NCI-H524 treated with DMSO at 0.1 percent for 48 hours (cell line): ENCODE results near the gene PSMD12.
"Not testable (repeated sequence)": the region's sequence is repeated elsewhere in the genome, so short reads cannot be mapped to it uniquely, and the experiment has no call there.

Experiments used
- DNase-seq: peaks from one replicate; lab custom pipeline; 2025; lab: John Stamatoyannopoulos, UW

Gene PSMD12

DNA sequence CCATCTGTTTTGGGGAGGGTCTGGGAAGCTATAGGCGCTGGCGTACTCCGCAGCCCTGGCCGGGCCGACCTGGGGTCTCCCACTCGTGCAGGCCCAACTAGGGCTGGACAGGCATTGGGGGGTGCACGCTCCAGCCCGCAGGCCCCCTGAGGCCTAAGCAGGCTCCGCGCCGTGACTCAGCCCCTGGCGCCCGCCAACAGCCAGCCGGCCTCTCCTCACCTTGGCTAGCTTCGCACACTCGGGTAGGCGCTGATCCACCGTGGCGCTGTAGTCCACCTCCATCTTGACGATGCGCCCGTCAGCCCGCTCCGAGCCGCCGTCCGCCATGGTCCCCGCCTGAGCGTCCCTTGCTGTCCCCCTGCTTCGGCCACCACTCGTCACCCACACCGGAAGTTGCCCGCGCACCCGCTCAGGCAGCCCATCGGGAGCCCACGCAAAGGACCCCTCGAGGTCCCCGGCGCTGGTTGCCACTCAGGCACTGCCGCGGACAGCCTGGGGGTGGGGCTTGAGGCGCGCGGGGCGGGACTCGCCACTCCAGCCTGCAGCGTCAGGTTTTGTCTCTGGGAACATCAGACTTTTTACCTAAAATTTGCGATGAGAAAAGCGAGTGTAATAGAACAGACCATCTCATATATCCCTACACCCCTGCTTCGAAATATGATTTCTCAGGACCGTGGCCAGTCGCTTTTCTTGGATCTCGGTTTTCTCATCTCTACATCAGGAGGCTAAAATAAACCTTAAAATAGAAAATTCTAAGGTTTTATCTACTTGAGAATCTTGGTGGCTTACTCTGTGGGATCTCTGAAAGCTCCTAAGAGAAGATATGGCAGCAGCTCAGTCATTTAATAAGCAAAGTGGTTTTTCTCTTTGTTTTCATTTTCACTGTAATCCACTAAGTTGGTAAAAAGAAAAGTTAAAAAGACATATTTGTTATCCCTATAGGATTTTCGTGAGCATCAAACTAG is at the start of gene PSMD12:
Gene PSMD12 (minus strand): TSS at position 385 of the 965 bp plus-strand sequence. CDS start 58 bp downstream, at position 327.
- DNase-seq, result peak; percentile 61

DNA sequence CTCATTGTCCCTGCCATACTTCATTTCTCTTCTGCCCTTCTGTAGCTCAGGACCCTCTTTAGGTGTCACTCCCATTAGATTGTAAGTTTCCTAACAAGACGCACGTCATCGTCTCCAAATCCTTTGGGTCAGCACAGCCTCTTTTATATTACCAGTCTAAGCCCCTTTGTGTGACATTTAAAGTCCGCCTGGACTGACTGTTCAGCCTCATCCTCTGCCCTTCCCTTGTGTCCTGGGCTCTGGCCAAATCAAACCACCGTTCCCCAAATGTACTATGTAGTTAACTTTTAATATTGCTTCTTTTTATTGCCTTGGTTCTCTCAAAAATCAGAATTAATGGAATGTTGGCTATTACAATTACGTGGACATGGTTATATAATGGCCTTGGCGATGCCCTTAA is 48.9 kb upstream of the PSMD12 start:
- DNase-seq, result no peak

DNA sequence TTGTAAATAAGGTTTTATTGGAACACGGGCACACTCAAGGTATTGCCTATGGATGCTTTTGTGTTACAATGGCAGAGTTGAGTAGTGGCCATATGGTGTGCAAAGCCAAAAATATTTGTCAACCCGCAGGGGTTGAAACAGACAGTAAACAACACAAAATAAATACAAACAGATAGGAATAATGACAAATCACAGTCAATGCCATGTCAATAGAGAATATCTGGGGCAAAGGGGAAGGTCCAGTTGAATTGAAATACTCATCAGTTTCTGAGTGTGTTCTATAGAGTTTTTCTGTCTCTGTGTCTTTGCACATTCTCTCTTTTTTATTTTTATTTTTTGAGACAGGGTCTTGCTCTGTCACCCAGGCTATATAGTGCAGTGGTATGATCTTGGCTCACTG is 48.2 kb upstream of the PSMD12 start:
- no peak for DNase-seq

DNA sequence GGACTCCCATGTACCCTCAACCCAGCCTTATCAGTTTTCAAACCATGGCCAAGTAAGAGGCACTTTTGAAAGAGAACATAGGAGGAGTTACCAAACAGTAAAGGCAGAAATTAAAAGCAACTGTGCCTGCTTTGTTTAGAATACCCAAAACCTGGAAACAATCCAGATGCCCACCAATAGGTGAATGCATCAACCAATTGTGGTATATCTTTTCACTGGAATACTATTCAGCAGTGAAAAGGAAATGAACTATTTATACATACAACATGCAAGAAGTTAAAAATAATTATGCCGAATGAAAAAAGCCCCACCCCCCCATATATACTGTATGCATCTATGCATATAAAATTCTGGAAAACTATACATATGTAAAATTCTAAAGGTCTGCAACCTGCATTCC is 47.8 kb upstream of the PSMD12 start:
- DNase-seq, result no peak

DNA sequence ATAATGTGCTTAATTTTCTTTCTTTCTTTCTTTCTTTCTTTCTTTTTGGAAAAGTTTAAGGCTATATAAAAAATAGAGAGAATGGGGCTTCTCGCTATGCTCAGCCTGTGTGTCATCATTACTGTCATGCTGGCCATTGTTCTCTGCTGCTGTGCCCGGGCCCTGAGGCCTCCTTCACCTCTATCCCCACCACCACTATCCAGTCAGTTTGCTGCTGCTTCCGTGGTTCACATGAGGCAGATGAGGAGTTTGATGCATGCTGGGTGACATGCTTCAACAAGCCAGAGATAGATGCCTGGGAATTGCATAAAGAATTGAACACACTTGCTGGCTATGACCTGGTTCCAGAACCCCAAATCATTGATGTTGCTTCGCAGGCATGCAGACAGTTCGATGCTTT is 47.0 kb upstream of the PSMD12 start:
- no peak for DNase-seq

DNA sequence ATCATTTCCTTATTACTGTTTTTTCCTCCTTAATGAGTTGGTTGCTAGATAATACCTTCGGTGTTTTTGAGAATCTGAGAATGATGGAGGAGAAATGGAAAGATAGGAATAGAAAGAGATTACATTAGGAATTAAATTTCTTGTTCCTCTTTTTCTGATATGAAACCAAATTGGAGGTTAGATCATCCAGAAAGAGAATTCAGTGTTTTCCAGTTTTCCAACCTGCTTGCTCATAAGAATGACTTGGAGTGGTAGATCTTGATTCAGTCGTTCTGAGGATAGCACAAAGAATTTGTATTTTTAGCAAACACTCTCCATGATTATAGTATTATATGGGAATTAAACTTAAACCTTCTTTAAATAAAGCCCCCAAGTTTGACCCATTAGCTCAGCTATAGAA is 46.6 kb upstream of the PSMD12 start:
- DNase-seq, result no peak

GRCh38 chr17:67412032-67412431 is 45.7 kb upstream of the PSMD12 start:
- DNase-seq, result no peak

DNA sequence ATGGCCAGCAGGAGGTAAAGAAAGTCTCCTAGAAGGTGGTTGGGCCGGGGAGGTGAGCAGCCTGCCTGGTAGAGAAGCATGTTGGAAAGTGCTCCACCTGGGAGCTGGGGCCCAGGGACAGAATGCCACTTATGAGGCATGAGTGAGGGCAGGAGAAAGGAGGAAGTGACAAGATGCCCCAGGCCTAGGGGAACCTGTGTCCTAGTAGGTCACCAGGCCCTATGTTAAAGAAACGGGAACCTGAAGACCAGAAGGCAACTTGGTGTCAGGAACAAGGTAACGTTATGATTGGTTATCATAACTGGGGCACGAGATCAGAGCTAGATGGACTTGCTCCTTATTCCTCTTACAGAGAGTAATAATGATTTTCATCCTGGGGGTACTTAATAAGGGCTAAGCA is 45.0 kb upstream of the PSMD12 start:
- no peak for DNase-seq

DNA sequence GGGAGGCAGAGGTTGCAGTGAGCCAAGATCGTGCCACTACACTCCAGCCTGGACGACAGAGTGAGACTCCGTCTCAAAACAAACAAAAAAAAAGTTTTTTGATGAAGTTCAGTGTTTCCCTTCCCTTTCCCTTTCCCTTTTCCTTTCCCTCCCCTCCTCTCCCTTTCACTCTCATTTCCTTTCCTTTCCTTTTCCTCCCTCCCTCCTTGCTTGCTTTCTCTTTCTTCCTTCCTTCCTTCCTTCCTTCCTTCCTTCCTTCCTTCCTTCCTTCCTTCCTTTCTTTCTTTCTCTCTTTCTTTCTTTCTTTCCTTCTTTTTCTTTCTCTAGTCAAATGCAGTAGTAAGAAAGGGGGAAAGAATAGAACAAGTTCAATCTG is 42.1 kb upstream of the PSMD12 start:
- not testable (repeated sequence) for DNase-seq

GRCh38 chr17:67403483-67403882 is 37.1 kb upstream of the PSMD12 start:
- no peak for DNase-seq

GRCh38 chr17:67403065-67403464 is 36.7 kb upstream of the PSMD12 start:
- no peak for DNase-seq

DNA sequence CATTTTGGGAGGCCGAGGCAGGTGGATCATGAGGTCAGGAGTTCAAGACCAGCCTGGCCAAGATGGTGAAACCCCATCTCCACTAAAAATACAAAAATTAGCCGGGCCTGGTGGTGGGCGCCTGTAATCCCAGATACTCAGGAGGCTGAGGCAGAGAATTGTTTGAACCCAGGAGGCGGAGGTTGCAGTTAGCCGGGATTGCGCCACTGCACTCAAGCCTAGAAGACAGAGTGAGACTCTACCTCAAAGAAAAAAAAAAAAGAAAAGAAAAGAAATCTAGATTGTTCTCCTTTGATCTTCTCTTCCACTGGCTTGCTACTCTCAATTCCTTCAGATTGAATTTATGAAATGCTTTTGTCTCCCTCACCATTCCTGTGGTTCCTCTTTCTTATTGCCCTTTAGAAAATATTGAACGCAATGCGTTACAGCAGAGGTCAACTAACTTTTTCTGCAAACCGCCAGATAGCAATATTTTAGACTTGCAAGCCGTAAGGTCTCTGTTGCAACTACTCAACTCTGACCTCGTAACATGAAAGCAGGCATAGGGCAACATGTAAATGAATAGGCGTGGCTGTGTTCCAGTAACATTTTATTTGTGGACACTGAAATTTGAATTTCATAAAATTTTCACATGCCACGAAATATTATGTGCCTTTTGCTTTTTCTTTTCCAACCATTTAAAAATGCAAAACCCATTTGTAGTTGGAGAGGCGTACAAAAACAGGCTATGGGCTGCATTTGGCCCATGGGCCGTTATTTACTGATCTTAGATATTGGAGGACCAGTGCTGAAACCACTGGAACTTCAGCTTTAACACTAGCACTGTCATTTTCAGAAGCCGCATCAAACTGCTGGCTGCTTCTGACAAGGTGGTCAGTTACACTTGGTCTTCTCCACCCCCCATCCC is 35.5 kb upstream of the PSMD12 start:
- DNase-seq, result no peak

DNA sequence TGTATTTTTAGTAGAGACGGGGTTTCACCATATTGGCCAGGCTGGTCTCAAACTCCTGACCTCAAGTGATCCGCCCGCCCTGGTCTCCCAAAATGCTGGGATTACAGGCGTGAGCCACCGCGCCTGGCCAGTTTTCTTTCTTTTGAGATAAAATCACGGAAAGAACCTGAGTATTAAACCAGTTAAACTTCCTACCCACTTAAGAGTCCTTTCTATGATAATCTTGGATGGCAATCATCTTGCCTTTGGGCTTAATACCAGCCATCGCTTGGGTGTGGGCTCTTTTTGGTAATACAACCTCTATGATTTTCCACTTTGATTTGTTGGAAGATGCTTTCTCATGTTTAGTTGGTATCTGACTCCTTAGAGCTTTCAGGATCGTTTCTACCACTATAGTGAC is 34.7 kb upstream of the PSMD12 start:
- no peak for DNase-seq

- DNase-seq, result no peak
These were observed 33.8 kb upstream of the PSMD12 start for GRCh38 chr17:67400193-67400592.

- DNase-seq, result no peak
These were observed 33.3 kb upstream of the PSMD12 start for GRCh38 chr17:67399676-67400075.

- DNase-seq, result no peak
These were observed 27.5 kb upstream of the PSMD12 start for GRCh38 chr17:67393809-67394397.

DNA sequence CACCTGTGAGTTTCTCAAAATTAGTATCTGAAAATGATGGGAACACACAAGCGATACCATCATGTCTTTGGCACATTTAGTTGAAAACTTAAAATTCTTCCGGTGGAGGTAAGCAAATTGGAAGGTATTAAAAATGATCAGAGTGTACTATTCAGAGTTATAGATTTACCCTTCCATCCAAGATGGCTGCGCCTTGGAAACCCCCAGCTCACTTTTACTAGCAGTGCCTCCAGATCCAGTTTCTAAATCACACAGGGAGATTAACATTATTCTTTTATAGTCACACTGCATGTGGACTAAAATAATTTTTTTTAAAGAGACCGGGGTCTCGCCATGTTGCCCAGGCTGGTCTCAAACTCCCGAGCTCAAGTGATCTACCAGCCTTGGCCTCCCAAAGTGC is 25.7 kb upstream of the PSMD12 start:
- no peak for DNase-seq

DNA sequence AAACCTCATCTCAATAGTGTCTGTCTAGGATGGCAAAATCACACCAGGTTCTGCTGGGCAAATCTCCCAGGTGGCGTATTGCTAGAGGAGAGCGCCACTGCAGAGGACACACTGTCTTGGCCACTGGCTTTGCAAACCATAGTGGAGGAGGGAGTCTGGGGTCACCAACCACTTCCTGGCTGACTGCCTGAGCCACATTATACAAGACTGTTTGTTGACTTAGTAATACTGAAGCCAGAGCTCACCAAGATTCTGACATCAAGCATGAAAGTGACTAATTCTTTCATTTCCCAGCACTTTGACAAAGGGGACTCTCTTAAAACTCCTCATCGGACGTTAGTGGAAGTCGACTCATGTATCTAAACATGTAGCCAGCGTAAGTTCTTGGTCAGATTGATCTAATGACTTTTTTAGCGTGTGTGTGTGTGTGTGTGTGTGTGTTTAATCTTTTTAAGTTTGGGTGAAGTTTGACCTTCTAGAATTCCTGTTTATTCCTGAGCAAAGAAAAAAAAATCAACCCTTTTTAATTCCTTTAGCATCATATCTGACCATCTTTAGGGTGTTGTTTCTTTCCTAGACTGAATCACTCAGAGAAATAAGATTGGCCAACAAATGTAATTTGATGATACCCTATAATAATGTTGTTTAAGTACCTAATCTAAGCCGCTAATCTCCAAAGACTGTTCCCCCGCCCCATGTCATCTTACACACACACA is 24.4 kb upstream of the PSMD12 start:
- DNase-seq, result peak; percentile 16

DNA sequence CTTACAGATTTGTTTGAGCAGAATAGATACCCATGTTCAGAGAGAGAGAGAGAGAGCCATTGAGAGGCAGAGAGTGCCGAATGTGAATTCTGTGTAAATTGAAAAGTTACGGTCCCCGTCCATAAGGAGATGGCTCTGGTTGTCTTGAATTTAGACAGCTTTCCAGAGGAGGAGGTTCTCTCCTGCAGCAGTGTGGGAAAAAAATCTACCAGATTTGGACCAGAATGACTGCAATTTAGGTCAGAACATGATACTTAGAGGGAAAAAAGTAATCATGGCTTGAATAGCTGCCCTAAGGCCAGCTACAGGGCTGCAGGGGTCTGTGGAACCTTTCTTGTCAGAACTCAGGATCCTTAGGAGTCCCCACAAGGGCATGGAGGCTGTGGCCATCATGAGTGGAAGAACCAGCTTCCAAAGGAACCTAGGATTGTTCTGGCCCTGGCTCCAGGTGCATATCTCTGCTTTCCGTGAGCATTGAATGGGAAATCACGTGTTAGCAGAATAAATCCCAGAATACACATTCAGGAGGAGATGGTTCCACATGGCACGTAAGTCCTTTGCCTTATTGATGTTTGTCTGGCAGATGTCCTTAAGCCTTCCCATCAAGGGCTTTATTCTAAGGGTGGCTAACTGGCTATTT is 23.7 kb upstream of the PSMD12 start:
- no peak for DNase-seq

- DNase-seq, result no peak
These were observed 22.6 kb upstream of the PSMD12 start for GRCh38 chr17:67388986-67389385.

DNA sequence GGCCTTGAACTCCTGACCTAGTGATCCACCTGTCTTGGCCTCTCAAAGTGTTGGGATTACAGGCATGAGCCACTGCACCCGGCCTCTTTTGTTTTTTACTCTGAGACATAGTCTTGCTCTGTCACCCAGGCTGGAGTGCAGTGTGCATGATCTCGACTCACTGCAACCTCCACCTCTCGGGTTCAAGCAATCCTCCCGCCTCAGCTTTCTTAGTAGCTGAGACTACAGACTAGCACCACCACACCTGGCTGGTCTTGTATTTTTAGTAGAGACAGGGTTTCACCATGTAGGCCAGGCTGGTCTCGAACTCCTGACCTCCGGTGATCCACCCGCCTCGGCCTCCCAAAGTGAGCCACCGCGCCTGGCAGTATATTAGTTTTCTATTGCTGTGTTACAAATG is 22.2 kb upstream of the PSMD12 start:
- not testable (repeated sequence) for DNase-seq
